ENCODE results near the gene GLYR1.
A peak's percentile ranks its signal among the peaks of the same experiment; 100 is the strongest.

GLYR1 gene

GRCh38 chr16:4888428-4889135 is 41.5 kb upstream of the GLYR1 start:
- TF ChIP-seq POLR2A (IDR thresholded peaks at IDR 0.05; ENCODE audit: low read depth, low read length), result no peak
- DNase-seq (ENCODE audit: insufficient read length) (no peak), FAIRE-seq (no peak)

GRCh38 chr16:4886151-4886550 is 39.1 kb upstream of the GLYR1 start:
- TF ChIP-seq TAF1 (IDR thresholded peaks at IDR 0.05; ENCODE audit: borderline replicate concordance, low read depth, low read length) (no peak), POLR2A (IDR thresholded peaks at IDR 0.05; ENCODE audit: low read depth, low read length) (no peak), POLR2AphosphoS5 (IDR thresholded peaks at IDR 0.05; ENCODE audit: low read depth, low read length) (no peak)
- FAIRE-seq, result no peak
- no peak for DNase-seq (ENCODE audit: insufficient read length)

DNA sequence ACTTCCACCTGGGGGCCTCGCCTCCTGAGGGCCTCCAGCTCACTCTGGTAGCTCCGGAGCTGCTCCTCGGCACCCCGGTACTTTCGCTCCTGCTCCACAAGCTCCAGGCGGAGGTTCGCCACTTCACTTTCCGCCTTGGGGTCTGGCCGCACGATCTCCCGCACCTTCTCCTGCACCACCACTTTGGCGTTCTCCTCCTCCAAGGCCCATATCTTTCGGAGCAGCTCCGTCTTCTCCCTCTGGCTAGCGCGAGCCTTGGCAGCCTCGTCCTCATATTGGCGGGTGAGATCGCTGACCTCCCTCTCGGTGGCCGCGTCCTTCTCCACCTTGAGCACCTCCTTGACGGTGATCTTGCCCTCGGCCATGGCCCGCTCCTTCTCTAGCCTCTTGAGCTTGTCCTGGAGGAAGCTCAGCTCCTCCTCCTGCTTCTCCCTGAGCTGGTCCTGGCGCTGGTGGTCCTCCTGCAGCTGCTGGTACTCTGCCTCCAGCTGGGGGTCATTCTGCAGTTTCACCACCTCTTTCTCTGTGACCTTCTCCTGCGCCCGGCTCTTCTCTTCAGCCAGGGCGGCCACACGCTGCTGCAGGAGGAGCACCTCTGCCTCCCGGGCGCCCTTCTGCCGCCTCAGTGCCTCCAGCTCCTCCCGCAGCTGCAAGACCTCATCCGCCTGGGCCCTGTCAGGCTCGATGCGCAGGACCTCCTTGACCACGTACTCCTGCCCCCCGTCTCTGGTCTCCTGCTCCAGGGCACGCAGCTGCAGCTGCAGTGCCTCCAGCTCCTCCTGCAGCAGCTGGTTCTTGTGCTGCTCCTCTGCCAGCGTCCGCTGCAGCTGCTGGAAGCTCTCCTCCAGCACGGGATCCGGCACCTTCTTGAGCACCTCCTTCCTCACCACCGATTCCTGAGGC is 38.1 kb upstream of the GLYR1 start:
- no peak for TF ChIP-seq TAF1 (IDR thresholded peaks at IDR 0.05; ENCODE audit: borderline replicate concordance, low read depth, low read length)
- TF ChIP-seq POLR2AphosphoS5 (IDR thresholded peaks at IDR 0.05; ENCODE audit: low read depth, low read length), result no peak
- TF ChIP-seq POLR2A (IDR thresholded peaks at IDR 0.05; ENCODE audit: low read depth, low read length), result no peak
- DNase-seq (ENCODE audit: insufficient read length) (no peak), FAIRE-seq (no peak)

- no peak for FAIRE-seq
- DNase-seq (ENCODE audit: insufficient read length), result no peak
- TF ChIP-seq POLR2AphosphoS5 (IDR thresholded peaks at IDR 0.05; ENCODE audit: low read depth, low read length) (no peak), POLR2A (IDR thresholded peaks at IDR 0.05; ENCODE audit: low read depth, low read length) (no peak), TAF1 (IDR thresholded peaks at IDR 0.05; ENCODE audit: borderline replicate concordance, low read depth, low read length) (no peak)
Observed at GRCh38 chr16:4884209-4884608, 37.1 kb upstream of the GLYR1 start.

- TF ChIP-seq POLR2AphosphoS5 (IDR thresholded peaks at IDR 0.05; ENCODE audit: low read depth, low read length) (no peak), POLR2A (IDR thresholded peaks at IDR 0.05; ENCODE audit: low read depth, low read length) (0 out of 2 replicates have a peak, but pooled peaks have one; percentile 16), TAF1 (IDR thresholded peaks at IDR 0.05; ENCODE audit: borderline replicate concordance, low read depth, low read length) (no peak)
- DNase-seq (ENCODE audit: insufficient read length) (no peak), FAIRE-seq (no peak)
Observed at GRCh38 chr16:4883501-4883900, 36.4 kb upstream of the GLYR1 start.

DNA sequence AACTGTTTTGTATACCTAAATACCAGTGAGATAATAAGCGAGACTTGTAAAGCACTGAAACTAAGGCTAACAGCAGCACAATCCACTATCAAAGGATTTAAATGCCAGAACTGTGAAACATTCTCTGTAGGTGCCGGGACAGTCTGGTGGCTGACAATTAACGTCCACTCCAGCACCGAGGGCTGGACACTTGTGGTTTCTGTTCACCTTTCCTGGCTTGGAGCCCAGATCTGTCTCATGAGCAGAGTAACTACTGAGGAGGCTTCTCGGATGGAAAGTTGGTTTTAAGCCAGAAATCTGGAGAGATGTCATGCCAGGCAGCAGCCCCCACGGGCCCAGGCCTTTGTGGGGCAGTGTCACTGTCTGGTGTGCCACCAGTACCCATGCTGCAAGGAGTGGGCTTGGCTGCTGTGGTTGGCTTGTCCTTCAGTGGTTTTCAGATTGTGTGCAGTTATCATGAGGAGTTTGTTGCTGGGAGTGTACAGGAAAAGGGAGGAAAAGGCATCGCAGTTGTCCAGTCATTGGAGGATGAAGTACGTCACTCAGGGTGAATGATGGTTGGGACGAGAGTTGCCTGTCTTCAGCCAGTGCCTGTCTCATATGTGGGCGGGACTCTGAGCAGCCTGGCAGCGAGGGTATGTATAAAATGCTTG is 35.7 kb upstream of the GLYR1 start:
- TF ChIP-seq TAF1 (IDR thresholded peaks at IDR 0.05; ENCODE audit: borderline replicate concordance, low read depth, low read length), result no peak
- no peak for TF ChIP-seq POLR2AphosphoS5 (IDR thresholded peaks at IDR 0.05; ENCODE audit: low read depth, low read length)
- no peak for TF ChIP-seq POLR2A (IDR thresholded peaks at IDR 0.05; ENCODE audit: low read depth, low read length)
- FAIRE-seq (no peak), DNase-seq (ENCODE audit: insufficient read length) (no peak)

GRCh38 chr16:4882000-4882632 is 35.0 kb upstream of the GLYR1 start:
- no peak for DNase-seq (ENCODE audit: insufficient read length)
- no peak for FAIRE-seq
- TF ChIP-seq POLR2AphosphoS5 (IDR thresholded peaks at IDR 0.05; ENCODE audit: low read depth, low read length), result no peak
- TF ChIP-seq POLR2A (IDR thresholded peaks at IDR 0.05; ENCODE audit: low read depth, low read length), result no peak

GRCh38 chr16:4880006-4880580 is 33.0 kb upstream of the GLYR1 start:
- FAIRE-seq (no peak), DNase-seq (ENCODE audit: insufficient read length) (no peak)
- TF ChIP-seq TAF1 (IDR thresholded peaks at IDR 0.05; ENCODE audit: borderline replicate concordance, low read depth, low read length) (no peak), POLR2AphosphoS5 (IDR thresholded peaks at IDR 0.05; ENCODE audit: low read depth, low read length) (no peak), POLR2A (IDR thresholded peaks at IDR 0.05; ENCODE audit: low read depth, low read length) (no peak)

DNA sequence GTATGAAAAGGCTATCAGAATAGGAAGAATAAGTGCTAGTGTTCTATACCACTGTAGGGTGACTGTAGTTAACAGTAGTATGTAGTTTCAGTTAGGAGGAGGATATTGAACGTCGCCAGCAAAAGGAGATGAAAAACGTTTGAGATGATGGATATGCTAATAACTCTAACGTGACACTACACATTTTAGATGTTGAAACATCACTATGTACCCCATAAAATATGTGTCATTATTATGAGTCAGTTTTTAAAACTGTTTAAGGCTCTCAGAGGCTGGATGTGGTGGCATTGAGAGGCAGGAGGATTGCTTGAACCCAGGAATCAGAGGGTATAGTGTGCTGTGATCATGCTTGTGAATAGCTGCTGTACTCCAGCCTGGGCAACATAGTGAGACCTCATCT is 32.0 kb upstream of the GLYR1 start:
- DNase-seq (ENCODE audit: insufficient read length), result no peak
- FAIRE-seq, result no peak
- TF ChIP-seq TAF1 (IDR thresholded peaks at IDR 0.05; ENCODE audit: borderline replicate concordance, low read depth, low read length) (no peak), POLR2AphosphoS5 (IDR thresholded peaks at IDR 0.05; ENCODE audit: low read depth, low read length) (no peak), POLR2A (IDR thresholded peaks at IDR 0.05; ENCODE audit: low read depth, low read length) (no peak)

DNA sequence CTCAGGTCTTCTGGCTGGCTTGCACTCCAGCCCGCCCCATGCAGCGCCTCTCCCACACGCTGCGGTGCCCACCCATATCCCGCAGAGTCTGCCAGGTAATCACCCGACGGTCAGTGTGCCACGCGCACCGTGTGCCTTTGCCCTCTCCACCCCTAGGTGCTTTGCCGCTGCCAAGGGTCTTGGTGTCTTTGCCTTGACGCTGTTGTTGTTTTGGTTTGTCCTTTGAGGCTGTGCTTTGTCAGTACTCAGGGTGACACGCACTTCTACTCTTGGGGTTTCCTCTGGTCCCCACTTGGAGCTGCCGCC is 30.2 kb upstream of the GLYR1 start:
- TF ChIP-seq TAF1 (IDR thresholded peaks at IDR 0.05; ENCODE audit: borderline replicate concordance, low read depth, low read length) (no peak), POLR2A (IDR thresholded peaks at IDR 0.05; ENCODE audit: low read depth, low read length) (no peak), POLR2AphosphoS5 (IDR thresholded peaks at IDR 0.05; ENCODE audit: low read depth, low read length) (no peak)
- DNase-seq (ENCODE audit: insufficient read length), result no peak
- FAIRE-seq, result no peak

All from GM12892 (cell line).